Measurements from ENCODE around the gene PNMA6F.
"Not testable (repeated sequence)": the region's sequence is repeated elsewhere in the genome, so short reads cannot be mapped to it uniquely, and the experiment has no call there.

DNA sequence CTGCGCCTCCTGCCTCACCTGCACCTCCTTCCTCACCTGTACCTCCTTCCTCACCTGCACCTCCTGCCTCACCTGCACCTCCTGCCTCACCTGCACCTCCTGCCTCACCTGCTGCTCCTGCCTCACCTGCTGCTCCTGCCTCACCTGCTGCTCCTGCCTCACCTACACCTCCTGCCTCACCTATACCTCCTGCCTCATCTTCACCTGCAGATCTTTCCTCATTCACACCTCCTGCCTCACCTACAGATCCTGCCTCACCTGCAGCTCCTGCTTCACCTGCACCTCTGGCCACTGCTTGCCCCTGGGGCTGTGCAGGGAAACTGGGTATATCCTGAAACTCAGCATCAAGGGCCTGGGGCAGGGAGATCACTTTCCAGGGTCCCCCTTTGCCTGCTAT lies 1.5 kb downstream of the PNMA6F start:
- TF ChIP-seq, protein P1, sequence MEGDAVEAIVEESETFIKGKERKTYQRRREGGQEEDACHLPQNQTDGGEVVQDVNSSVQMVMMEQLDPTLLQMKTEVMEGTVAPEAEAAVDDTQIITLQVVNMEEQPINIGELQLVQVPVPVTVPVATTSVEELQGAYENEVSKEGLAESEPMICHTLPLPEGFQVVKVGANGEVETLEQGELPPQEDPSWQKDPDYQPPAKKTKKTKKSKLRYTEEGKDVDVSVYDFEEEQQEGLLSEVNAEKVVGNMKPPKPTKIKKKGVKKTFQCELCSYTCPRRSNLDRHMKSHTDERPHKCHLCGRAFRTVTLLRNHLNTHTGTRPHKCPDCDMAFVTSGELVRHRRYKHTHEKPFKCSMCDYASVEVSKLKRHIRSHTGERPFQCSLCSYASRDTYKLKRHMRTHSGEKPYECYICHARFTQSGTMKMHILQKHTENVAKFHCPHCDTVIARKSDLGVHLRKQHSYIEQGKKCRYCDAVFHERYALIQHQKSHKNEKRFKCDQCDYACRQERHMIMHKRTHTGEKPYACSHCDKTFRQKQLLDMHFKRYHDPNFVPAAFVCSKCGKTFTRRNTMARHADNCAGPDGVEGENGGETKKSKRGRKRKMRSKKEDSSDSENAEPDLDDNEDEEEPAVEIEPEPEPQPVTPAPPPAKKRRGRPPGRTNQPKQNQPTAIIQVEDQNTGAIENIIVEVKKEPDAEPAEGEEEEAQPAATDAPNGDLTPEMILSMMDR (IDR thresholded peaks at IDR 0.05), result not testable (repeated sequence)
- not testable (repeated sequence) for TF ChIP-seq POLR2A (IDR thresholded peaks at IDR 0.05)

All from stomach (tissue), 4 donors.